OCI-LY1 (cell line): ENCODE results near the gene SYNE2.

ENCODE experiments used
- EZH2 ChIP-seq: fragments of 200-600 bp; sonication (generic), shearing (Covaris generic); IDR thresholded peaks from 2 replicates; pipeline ENCODE4 v1.8.0; 2017; ENCODE audit warnings: borderline replicate concordance, mixed run types, mild to moderate bottlenecking, antibody characterized with exemption, low read length, moderate library complexity, mixed read lengths
- TF ChIP-seq, protein P1 (sequence below): fragments of 200-600 bp; sonication (generic), shearing (Covaris generic); IDR thresholded peaks from 2 replicates; pipeline ENCODE4 v1.5.1; 2017; ENCODE audit warnings: mild to moderate bottlenecking, antibody characterized with exemption, low read length, moderate library complexity, mixed read lengths

DNA sequence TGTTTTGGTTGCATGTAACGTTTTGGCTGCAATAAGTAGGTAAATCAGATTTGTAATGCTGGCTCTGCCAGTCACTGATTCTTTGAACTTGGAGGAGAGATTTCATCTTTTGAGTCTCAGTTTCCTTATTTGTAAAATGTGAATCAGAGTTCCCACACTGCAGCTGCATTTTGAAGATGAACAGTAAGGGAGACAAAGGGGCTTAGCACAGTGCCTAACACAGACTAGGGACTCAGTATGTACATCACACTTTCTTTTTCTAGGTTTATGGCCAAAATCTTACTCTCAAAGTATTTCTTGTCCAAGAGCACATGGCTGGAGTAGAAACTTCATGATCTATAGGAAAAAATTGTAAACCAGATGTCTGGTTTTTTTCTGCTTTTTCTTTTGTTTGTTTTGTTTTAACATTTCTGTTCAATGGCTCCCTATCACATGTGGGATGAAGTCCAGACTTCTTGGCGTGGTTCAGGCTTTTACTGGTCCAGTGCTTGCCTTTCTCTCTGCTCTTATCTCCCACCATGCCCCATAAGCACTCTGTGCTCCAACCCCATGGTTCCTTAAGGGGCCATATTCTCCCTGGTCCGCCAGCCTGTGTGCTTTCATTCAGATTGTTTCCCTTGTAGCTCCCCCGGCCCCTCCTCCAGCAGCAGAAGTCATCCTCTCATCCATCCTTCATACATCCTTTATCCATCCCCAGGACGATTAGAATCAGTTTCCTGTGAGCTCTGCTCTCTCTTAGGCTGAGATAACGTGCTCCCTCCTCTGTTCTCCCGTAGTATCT, 58.0 kb downstream of the SYNE2 start:
- TF ChIP-seq, protein P1, sequence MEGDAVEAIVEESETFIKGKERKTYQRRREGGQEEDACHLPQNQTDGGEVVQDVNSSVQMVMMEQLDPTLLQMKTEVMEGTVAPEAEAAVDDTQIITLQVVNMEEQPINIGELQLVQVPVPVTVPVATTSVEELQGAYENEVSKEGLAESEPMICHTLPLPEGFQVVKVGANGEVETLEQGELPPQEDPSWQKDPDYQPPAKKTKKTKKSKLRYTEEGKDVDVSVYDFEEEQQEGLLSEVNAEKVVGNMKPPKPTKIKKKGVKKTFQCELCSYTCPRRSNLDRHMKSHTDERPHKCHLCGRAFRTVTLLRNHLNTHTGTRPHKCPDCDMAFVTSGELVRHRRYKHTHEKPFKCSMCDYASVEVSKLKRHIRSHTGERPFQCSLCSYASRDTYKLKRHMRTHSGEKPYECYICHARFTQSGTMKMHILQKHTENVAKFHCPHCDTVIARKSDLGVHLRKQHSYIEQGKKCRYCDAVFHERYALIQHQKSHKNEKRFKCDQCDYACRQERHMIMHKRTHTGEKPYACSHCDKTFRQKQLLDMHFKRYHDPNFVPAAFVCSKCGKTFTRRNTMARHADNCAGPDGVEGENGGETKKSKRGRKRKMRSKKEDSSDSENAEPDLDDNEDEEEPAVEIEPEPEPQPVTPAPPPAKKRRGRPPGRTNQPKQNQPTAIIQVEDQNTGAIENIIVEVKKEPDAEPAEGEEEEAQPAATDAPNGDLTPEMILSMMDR = no peak
- TF ChIP-seq EZH2 = no peak
